Fibroblast of lung (primary cell): ENCODE results near the gene NCAPD2.

Experiments used
- CTCF ChIP-seq, 2 donors: IDR thresholded peaks in 1 of 2; conservative IDR thresholded peaks in 1 of 2; 1 replicate in 1 of 2; 2 replicates in 1 of 2; pipeline ENCODE4 v1.5.1; 2011 to 2012; ENCODE audit warnings: low read length in 2 of 2, control low read depth in 1 of 2, inconsistent platforms in 1 of 2, low read depth in 1 of 2, mild to moderate bottlenecking in 1 of 2
- EZH2 ChIP-seq: IDR thresholded peaks from 2 replicates; pipeline ENCODE4 v1.5.1; 2012; ENCODE audit warnings: low read length, control low read depth, mild to moderate bottlenecking; ENCODE audit errors: missing control alignments

- TF ChIP-seq CTCF (conservative IDR thresholded peaks at IDR 0.05 in 1 of 2, IDR thresholded peaks at IDR 0.05 in 1 of 2; ENCODE audit: low read depth in 1 of 2, low read length in 2 of 2): peak; percentile 67 to 84
- no peak for TF ChIP-seq EZH2
Measured at GRCh38 chr12:6563448-6564050, 69.6 kb downstream of the NCAPD2 start.
